ENCODE results near the gene UST. TPM values are rescaled to one million over a fixed set of nuclear protein-coding genes. Genes with fewer than 3 reads are reported as not detected.
"Not testable (repeated sequence)": the region's sequence is repeated elsewhere in the genome, so short reads cannot be mapped to it uniquely, and the experiment has no call there.

UST gene
- total RNA-seq, 1 donor from 2014 or later: under 0.01 TPM

DNA sequence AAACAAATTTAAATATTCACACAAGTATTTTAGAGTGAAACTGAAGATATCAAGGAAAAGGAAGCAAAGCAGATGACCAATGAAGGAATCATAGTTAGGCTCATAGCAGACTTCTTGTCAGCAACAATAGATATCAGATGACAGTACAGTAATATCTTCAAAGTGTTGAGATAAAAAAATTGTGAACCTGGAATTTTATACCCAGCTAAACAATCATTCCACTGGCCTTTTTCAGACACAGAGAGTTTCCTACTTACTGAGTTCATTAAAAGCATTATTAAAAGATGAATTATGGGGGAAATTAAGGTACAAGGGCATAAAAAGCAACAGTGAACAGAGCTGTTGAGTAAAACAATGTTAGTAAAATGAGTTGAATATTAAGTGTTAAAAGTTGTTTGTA is 254.6 kb downstream of the UST start:
- no peak for DNase-seq (ENCODE audit: low read depth in 2 of 2)

DNA sequence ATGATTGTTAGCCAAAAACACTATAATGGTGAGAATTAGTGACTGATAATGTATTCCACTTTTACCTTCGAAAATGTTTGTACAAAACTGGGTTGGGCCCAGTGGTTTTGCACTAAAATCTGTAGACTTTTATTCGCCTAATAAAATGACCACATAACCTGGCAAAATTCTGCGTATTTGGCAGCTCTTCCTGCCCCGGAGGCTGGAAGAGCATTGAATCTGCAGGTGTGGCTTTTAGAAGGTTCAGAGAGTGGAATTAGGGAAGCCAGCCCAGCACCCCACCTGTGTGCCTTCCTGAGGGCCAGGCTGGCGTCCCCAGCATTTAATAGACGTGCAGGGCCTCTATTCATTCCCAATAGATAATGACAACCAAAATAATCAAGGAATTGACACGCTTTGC is 256.7 kb downstream of the UST start:
- no peak for DNase-seq (ENCODE audit: low read depth in 2 of 2)

DNA sequence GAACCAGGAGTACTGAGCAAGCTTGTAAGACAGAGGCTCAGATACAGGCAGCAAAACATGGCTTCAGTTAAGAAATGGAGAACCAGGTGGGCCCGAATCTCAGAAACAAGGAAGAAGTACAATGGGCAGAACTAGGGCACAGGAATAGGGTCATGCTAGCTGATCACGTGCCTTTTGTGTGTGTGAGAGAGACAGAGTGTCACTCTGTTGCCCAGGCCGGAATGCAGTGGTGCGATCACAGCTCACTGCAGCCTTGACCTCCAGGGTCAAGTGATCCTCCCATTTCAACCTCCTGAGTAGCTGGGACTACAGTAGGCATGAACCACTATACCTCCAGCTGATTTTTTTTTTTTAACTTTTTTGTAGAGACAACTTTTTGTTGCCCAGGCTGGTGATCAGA is 257.8 kb downstream of the UST start:
- DNase-seq (ENCODE audit: low read depth in 2 of 2): no peak

DNA sequence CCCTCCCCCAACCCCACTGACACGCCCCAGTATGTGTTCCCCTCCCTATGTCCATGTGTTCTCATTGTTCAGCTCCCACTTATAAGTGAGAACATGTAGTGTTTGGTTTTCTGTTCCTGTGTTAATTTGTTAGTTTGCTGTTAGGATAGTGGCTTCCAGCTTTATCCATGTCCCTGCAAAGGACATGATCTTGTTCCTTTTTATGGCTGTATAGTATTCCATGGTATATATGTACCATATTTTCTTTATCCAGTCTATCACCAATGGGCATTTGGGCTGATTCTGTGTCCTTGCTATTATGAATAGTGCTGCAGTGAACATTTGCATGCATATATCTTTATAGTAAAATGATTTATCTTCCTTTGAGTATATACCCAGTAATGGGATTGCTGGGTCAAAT is 259.4 kb downstream of the UST start:
- not testable (repeated sequence) for DNase-seq (ENCODE audit: low read depth in 2 of 2)

DNA sequence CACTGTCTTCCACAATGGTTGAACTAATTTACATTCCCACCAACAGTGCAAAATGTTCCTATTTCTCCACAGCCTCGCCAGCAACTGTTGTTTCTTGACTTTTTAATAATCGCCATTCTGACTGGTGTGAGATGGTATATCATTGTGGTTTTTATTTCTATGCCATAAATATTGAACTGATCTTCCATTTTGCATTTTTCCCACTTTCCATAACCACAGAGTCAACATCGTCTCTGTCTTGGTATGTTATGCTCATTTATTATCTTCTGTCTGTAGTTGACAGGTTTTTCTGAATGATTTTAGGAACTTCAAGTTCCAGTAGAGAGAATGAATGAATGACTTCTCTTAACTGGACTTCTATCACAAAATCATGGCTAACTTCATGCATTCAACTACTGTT is 259.8 kb downstream of the UST start:
- DNase-seq (ENCODE audit: low read depth in 2 of 2): no peak

DNA sequence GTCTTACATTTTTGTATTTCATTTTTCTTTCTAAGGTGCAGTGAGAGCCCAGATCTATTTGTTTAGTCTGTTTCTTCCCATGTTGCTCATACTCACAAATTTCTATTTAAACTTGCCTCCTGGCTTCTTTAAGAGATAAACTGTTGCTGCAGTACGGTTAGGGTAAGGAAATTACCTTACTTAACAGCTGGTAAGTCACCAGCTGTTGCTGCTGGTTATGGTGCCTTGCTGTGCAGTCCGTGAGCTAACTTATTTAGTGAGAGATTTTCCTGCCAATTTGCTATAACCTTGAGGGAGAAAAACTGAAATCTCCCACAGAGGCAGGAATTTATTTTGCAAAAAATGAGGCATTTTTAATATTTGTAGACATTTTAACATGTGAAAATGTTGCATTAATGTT is 261.0 kb downstream of the UST start:
- no peak for DNase-seq (ENCODE audit: low read depth in 2 of 2)

DNA sequence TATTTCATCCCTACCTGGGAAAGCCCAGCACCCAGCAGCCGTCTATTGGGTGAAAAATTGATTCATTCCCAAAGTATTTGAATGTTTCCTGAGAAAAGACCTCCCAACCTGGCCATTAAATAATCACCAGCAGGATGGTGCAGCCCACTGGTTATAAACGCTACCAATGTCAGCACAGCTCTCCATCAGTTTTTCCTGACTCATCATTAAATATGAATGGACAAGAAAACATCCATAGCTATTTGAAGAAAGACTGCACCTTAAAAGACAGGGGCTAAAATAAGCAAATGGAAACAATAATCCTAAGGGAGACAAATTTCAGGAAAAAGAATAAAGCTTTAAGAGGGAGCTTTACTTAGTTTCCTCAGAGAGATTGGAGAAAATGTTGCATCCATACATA is 261.9 kb downstream of the UST start:
- no peak for DNase-seq (ENCODE audit: low read depth in 2 of 2)

DNA sequence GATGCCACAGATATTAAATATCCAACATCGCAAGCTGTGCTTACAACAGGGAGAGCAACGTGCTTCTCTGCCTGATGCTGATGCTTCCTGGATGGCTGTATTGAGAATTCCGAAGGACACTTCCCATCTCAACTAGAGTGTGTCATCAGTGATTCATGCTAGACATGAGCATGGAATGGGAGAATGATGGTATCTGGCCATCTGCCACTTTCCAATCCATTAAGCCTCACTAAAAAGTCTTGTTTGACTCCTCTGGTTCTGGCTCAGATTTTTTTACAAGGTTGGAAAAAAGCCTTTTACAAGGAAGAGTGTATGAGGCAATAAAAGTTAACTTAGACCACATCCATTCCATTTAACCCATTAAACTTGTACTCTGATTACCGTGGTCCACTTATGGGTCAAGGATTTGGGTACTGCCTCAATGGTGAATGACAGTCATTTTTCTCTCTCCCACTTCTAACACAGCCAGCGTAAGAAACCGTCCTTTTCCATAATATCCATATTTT is 265.3 kb downstream of the UST start:
- peak in 1 of 2 donors; percentile 88 for DNase-seq (ENCODE audit: low read depth in 2 of 2)

DNA sequence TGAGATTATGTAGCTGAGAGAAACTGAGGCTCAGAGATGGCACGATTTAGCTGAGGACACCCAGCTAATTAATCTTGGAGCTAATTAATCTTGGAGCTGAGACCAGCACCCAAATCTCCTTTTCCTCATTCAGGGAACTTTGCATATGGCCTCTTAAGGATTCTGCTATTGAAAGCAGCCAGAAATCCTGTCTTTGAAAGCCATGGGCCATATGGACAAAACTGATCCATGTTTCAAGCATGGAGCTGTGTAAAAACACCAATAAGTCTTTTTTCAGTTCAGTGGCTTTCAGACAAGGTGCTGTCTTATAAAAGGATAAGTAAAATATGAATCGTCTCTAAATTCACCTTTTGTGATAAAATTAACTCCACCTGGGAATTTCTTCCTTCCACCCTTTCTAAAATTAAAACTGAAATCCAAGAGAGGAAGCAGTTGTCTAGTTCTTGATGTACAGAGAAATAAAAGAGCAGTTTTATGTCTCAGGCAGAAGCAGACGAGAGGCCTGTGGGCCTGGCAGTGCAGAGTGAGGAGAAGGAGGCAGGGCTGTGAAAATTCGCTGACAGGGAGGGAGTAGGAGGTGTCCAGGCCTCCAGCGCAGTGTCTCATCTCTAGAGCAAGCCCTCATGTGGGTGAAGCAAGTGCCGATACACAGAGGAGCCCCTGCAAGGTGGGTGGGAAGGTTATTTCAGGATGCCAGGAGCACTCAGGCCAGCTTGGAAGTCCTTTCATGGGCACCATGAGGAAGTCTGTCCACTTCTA is 266.9 kb downstream of the UST start:
- no peak for DNase-seq (ENCODE audit: low read depth in 2 of 2)

DNA sequence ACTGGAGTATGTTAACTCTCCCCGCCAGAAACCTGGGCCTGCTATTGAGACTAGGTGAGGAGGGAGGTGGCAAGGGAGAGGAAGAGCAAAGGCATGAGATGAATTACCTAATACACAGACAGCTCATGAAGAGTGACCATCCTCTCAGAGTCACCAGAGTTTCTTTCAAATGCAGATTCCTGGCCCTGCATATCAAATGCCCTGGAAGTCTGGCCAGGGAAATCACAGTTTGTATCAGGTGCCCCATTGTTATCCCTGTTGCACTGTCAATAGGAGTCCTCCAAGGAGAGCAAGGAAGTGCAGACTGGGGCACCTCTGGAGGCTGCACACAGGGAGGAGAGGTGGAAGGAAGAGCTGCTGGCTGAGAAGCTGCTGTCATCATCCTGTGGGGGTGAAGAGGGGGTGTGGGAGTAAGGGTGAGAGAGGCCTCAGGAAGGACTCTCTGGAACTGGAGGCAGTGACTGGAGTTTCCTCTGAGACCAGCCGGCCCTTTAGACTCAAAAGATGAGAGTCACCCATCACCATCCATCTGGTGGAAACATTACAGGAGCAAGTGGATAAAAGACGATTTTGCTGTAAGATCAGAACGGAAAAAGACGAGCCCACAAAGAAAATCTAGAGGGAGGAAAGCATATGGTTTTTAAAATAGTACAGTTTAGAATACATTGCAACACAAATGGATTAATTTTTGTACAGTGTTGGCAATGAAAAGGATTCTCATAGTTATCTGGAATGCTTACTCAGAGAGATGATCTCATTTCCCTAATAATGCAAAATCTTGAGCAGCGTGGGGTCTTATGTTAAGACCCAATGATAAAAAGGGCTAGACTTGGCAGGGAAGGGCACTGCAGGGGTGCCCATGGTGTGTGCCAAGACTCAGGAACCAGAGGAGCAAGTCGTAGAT is 268.1 kb downstream of the UST start:
- peak in 1 of 2 donors; percentile 66 for DNase-seq (ENCODE audit: low read depth in 2 of 2)

DNA sequence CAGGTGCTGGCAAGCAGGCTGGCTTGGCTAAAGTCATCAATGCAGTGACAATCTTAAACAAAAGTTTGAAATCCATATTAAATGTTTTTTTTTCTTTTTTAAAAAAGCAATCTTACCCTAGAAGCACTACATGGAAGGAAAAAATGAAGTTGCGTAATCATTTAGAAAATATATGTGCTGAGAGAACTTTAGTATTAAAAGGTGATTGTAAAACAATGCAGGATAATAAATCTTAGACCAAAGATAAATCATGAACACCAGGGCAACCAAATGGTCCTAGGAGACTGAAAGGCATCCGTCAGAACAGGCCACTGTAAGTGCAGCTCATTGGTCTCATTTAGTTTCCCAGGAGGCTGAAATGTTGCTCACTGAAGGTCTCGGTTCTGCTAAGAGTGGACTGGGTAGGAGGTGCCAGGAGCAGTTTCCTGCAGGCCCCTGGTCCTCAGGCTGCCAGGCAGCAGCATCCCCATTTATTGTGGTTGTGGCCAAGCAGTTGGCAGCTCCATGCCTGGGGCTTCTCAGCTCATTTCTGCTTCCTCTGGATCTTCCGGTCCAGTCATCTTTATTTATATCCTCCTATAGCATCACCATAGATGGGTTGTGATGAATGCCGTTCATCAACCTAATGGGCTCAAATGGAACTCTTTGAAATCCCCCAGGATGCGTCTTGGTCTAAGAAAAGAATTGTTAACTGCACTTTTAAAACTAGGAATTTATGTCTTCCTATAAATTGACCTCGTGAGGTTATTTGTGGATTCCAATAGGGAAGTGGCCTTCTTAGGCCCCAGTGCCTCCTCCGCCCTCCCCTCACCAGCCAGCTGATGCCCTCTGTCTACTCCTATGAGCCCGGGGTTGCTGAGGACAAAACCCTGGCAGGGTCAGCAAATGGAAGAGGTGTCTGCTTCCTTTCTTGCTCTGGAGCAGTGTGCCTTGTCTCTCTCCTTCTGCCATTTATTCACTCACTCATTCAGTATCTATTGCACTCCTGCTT is 269.0 kb downstream of the UST start:
- peak in 1 of 2 donors; percentile 66 for DNase-seq (ENCODE audit: low read depth in 2 of 2)

DNA sequence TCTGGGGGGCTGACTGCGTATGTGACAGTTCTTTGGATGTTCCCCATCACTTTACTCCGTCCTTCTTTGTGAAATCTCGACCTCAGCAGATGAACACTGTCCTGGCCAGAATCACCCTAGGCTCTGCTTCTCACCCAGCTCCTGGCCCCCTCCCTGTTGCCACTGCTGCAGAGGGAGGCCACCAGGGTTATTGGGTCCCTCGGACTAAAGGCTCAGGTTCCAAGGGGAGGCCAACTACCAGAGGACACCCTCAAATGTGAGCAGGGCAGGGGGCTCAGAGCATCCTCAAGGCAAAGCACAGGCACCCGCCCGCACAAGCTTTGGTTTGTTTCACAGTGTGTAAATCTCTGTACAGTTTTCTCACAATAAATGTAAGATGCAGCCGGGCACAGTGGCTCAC is 269.9 kb downstream of the UST start:
- DNase-seq (ENCODE audit: low read depth in 2 of 2): no peak

DNA sequence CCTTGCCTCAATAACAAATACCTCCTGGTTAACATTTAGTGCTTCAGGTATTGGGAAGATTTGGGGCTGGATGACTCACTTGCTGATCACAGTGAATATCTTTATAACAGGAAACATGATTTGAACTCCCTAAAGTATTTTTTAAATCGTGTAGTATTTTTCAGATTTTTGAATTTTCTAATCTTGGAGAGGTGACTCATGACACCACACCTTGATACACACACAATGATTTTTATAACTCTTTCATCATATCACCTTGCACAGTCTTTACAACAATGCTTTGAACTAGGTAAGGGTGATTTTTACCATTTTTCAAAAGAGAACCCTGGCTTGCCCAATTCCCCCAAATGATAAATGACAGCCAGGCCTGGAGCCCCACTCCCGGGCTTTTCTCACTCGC is 273.5 kb downstream of the UST start:
- DNase-seq (ENCODE audit: low read depth in 2 of 2): no peak

DNA sequence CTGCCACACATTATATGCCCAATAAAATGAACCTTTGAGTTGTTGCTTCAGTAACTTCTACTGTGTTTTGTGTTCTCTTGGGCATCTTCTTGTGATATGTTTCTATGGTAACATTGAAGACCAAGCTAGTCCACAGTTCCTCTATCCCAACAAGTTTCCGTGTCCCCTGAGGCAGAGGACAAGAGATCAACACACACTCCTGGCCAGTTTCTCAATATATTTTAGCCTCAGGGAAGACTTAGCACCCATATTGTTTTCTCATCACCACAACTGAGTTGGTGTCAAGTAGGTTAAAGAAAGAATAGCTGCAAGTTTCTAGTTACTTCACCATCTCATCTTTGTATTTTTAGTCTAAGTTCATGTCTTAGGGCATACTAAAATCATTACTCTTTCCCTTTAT is 277.5 kb downstream of the UST start:
- DNase-seq (ENCODE audit: low read depth in 2 of 2): no peak

DNA sequence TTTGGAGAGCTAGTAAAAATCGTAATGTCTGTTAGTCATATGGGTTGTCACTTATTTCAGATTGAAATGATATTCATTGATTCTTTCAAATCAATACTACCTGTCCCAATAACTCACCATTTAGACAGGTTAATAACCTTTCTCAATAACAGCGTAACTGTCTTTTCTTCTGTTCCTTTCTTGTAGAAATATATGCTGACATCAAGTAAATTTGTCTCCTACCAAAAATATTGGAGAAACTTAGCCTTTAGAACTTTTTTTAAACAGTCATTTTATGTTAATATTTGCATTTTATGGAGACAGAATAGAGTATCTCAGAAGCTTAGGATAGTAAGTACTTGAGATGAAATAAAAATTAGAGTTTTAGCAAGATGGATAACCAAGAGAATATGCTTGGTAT is 278.2 kb downstream of the UST start:
- no peak for DNase-seq (ENCODE audit: low read depth in 2 of 2)

DNA sequence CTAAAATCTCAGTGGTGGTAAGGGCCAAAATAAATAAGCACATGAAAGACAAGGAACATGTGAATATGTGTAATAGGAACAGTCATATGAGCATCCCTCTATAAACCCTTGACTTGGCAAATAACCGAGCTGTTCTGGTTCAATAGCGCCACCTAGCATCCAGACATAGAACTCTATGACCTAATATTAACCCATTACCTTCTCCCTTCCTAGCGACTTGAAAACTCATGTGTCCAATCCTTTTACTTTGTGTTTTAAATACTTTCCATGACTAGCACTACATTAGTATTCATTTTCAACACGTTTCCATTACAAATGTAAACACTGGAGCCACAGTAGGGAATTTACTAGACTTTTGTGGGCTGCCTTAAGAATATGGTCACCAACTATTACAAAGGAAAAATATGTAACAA is 279.7 kb downstream of the UST start:
- peak; percentile 24 to 74 for DNase-seq (ENCODE audit: low read depth in 2 of 2)

DNA sequence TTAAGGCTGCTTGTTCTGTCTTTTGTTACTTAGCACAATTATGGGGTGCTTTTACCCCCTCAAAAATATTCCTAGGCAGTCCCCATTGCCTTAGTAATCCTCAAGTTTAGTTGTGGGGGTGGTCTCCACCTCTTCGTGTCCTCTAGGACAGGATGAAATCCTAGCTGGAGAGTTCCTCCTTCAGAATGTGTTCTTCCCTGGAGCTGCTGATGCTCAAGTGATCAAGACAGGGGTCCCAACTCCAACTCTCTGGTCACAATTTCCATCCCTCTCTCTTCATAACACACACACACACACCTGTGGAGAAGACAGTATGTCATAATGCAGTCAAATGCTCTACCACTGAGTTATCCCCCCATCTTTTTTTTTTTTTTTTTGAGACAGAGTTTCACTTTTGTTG is 280.7 kb downstream of the UST start:
- DNase-seq (ENCODE audit: low read depth in 2 of 2): no peak

DNA sequence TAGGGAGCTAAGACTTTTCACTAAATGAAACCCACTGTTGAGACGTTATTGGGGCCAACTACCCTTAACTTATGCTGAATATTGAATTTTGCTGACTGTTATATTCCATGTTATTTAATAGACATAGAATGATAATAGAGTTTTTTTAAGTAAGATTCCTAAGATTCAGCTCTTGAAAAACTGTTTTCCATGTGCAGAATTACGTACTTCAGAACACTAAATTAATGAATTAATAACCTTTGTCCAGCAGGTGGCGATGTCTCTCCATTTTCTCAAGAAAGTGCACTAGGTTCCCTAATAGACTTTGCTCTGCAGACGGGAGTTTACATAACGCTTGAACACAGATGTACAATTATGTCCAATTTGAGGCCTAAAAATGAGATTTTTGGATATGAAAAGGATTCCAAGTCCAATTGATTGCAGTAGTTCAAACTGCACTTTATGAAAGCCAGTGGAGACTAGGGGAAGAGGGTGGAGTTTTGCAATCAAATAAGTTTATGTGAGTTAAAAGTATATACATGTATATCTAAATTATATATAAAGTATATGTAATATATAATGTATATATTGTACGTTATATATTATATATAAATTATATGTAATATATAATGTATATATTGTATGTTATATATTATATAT is 282.1 kb downstream of the UST start:
- DNase-seq (ENCODE audit: low read depth in 2 of 2): peak; percentile 91

DNA sequence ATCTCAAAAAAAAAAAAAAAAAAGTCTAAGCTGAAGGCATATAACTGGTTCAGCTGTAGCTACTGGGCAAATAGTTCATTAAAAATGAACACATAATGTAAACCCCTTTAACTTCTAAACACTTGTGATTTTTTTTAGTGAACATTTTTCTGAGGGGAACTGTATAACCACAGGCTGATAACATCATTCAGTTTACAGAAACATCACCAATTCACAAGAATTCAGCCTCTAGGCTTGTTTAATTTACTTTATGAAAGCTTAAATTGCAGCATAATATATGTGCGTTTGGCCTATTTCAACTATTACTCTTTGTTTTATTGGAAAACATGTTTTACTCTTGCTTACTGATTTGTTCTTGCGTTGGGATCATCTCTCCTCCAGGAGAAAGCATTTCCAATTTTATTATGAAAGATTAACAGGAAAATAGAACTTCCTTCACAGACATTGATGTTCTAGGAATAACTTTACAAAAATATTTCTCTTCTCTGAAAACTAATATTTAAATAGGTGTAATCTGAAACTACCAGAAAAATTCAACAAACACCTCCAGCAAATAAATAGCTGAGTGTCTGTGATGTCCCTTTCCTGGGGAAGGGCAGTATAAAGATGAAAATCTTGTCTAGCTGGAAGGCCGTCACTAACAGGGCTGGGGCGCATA is 284.5 kb downstream of the UST start:
- DNase-seq (ENCODE audit: low read depth in 2 of 2): no peak

DNA sequence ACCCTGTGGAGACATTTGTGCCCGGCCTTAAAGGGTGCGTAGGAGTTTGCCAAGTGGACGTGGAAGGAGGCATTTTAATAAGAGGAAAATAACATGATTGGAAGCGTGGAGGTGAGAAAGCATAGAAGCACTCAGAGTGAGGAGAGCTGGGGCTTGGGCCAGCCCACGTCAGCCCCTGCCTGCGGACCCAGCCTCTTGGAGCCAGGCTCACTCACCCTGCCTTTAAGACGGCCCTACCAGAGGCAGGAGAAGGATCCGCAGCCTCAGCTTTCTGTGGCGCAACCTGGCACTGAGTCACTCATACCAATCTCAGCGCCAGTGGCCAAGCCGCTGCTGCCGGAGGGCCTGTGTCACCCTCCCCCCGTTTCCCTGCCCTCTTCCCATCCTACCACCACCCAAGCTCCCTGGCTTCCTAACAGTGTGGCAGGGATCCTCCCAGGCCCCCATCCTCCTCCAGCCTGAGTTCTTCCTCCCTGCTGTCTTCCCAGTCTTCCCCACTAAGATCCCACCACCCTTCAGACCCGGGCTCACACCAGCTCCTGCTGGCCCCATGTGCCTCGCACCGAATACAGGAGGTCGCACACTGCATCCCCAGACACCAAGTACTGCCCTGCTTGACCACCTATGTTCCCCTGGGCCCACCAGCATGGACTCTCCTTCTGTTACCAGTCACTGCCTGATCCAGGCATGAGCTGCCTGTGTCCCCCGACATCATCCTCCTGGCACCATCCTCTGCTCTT is 285.2 kb downstream of the UST start:
- peak in 1 of 2 donors; percentile 12 for DNase-seq (ENCODE audit: low read depth in 2 of 2)
